ENCODE results near the gene TRIM46. TPM values are rescaled to one million over a fixed set of nuclear protein-coding genes. Genes with fewer than 3 reads are reported as not detected.

Gene TRIM46
- total and polyA plus RNA-seq, 4 donors, result 6.7 to 37.6 (median 18.2) TPM

DNA sequence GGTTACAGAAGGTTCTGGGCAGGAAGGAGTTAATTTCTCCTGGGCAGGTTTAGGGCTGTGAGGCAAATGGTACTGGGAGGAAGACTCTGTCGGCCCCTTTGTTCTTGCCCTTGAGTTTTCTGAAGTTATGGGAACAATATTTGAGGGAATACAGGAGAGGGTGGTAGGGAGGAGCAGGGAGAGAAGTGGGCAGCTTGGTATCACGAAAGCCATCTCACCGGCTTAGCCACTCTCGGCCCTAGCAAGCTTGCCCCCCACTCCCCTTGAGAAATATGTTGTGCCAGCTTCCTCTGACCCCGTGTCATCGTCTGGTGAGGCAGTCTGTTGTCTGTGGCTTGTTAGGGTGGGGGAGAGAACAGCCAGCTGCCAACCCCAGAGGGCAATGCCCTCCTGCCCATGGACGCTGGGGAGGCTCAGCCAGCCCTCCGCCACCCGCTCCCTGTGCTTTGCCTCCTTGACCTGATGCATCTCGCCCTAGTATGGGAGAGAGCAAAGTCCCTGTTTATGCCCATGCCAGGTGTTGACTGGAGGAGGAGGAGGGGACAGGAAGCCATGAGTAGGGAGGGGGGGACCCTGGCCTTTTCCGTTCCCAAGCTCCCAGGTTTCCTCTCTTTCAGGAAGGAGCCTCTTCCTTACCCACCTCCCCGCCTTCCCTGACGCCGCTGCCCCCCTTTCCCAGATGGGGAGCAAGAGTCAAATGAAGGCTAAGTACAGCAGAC is 44.7 kb upstream of the TRIM46 start:
- Histone ChIP-seq H3K4me1 (ENCODE audit: control insufficient read depth, insufficient read depth, low read length) (peaks cover 59% of the 10 kb centered on the region), H3K27me3 (ENCODE audit: control insufficient read depth, insufficient read depth, low read length) (peaks cover 58% of the 10 kb centered on the region), H3K9me3 (ENCODE audit: control insufficient read depth, insufficient read depth, low read length) (no peaks in the 10 kb centered on the region), H3K27ac (ENCODE audit: low read depth, low read length) (peak overlapping the region; percentile 47), H3K36me3 (ENCODE audit: control insufficient read depth, insufficient read depth, low read length) (peaks cover 6% of the 10 kb centered on the region), H3K4me3 (ENCODE audit: low read depth, low read length) (peak overlapping the region; percentile 58)
- 3% methylated on average over 4 of the region's 14 CpGs for WGBS (ENCODE audit: insufficient coverage)
- no peak for DNase-seq (ENCODE audit: low read depth in 4 of 6, low spot score in 6 of 6)

GRCh38 chr1:155130272-155131006 is 43.2 kb upstream of the TRIM46 start:
- Histone ChIP-seq H3K9me3 (ENCODE audit: control insufficient read depth, insufficient read depth, low read length) (no peaks in the 10 kb centered on the region), H3K4me3 (ENCODE audit: low read depth, low read length) (peak overlapping the region; percentile 58), H3K27ac (ENCODE audit: low read depth, low read length) (peak overlapping the region; percentile 47), H3K4me1 (ENCODE audit: control insufficient read depth, insufficient read depth, low read length) (peaks cover 62% of the 10 kb centered on the region), H3K36me3 (ENCODE audit: control insufficient read depth, insufficient read depth, low read length) (peaks cover 7% of the 10 kb centered on the region), H3K27me3 (ENCODE audit: control insufficient read depth, insufficient read depth, low read length) (peaks cover 46% of the 10 kb centered on the region)
- WGBS (ENCODE audit: insufficient coverage), result 20% methylated on average over 3 of the region's 6 CpGs
- no peak for DNase-seq (ENCODE audit: low read depth in 4 of 6, low spot score in 6 of 6)

DNA sequence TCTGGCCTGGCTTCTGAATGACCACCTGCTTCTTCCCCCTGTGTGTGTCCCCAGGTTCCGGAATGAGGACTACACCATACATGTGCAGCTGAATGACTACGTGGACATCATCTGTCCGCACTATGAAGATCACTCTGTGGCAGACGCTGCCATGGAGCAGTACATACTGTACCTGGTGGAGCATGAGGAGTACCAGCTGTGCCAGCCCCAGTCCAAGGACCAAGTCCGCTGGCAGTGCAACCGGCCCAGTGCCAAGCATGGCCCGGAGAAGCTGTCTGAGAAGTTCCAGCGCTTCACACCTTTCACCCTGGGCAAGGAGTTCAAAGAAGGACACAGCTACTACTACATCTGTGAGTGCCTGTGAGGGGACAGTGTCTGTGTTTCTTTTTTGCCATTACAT is 42.4 kb upstream of the TRIM46 start:
- Histone ChIP-seq H3K27ac (ENCODE audit: low read depth, low read length) (no peak overlapping the region), H3K36me3 (ENCODE audit: control insufficient read depth, insufficient read depth, low read length) (peaks cover 7% of the 10 kb centered on the region), H3K4me1 (ENCODE audit: control insufficient read depth, insufficient read depth, low read length) (peaks cover 53% of the 10 kb centered on the region), H3K9me3 (ENCODE audit: control insufficient read depth, insufficient read depth, low read length) (no peaks in the 10 kb centered on the region), H3K27me3 (ENCODE audit: control insufficient read depth, insufficient read depth, low read length) (peaks cover 38% of the 10 kb centered on the region), H3K4me3 (ENCODE audit: low read depth, low read length) (no peak overlapping the region)
- 91% methylated on average over 7 of the region's 8 CpGs for WGBS (ENCODE audit: insufficient coverage)
- DNase-seq (ENCODE audit: low read depth in 4 of 6, low spot score in 6 of 6), result no peak

DNA sequence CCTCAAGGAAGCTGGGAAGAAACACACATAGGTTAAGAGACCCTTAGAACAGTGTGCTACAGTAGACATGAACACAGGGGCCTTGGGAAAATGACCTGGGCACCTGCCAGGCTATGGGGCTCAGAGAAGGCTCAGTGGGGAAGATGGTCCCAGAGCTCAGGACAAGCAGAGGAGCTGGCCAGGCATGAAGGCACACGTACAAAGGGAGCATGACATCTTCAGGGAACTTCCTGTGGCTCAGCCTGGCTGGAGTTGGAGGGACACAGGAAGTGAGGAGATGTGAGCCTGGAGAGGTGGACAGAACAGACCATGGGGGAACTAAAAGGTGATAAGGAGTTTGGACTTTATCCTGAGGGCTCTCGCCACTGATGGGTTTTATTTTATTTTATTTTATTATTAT is 41.8 kb upstream of the TRIM46 start:
- no peak for DNase-seq (ENCODE audit: low read depth in 4 of 6, low spot score in 6 of 6)
- 70% methylated on average over 1 of the region's 2 CpGs for WGBS (ENCODE audit: insufficient coverage)
- H3K4me3 ChIP-seq (ENCODE audit: low read depth, low read length), result no peak overlapping the region
- H3K27ac ChIP-seq (ENCODE audit: low read depth, low read length), result no peak overlapping the region
- peaks cover 7% of the 10 kb centered on the region for H3K36me3 ChIP-seq (ENCODE audit: control insufficient read depth, insufficient read depth, low read length)
- H3K4me1 ChIP-seq (ENCODE audit: control insufficient read depth, insufficient read depth, low read length), result peaks cover 51% of the 10 kb centered on the region
- no peaks in the 10 kb centered on the region for H3K9me3 ChIP-seq (ENCODE audit: control insufficient read depth, insufficient read depth, low read length)
- H3K27me3 ChIP-seq (ENCODE audit: control insufficient read depth, insufficient read depth, low read length), result peaks cover 32% of the 10 kb centered on the region

GRCh38 chr1:155133799-155134281 is 39.8 kb upstream of the TRIM46 start:
- Histone ChIP-seq H3K4me1 (ENCODE audit: control insufficient read depth, insufficient read depth, low read length) (peaks cover 42% of the 10 kb centered on the region), H3K27ac (ENCODE audit: low read depth, low read length) (no peak overlapping the region), H3K4me3 (ENCODE audit: low read depth, low read length) (no peak overlapping the region), H3K27me3 (ENCODE audit: control insufficient read depth, insufficient read depth, low read length) (peaks cover 14% of the 10 kb centered on the region), H3K9me3 (ENCODE audit: control insufficient read depth, insufficient read depth, low read length) (no peaks in the 10 kb centered on the region), H3K36me3 (ENCODE audit: control insufficient read depth, insufficient read depth, low read length) (peaks cover 19% of the 10 kb centered on the region)
- WGBS (ENCODE audit: insufficient coverage), result 88% methylated on average over 6 of the region's 7 CpGs
- no peak for DNase-seq (ENCODE audit: low read depth in 4 of 6, low spot score in 6 of 6)

DNA sequence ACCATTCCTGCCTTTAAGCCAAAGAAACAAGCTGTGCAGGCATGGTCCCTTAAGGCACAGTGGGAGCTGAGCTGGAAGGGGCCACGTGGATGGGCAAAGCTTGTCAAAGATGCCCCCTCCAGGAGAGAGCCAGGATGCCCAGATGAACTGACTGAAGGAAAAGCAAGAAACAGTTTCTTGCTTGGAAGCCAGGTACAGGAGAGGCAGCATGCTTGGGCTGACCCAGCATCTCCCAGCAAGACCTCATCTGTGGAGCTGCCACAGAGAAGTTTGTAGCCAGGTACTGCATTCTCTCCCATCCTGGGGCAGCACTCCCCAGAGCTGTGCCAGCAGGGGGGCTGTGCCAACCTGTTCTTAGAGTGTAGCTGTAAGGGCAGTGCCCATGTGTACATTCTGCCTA is 39.3 kb upstream of the TRIM46 start:
- Histone ChIP-seq H3K9me3 (ENCODE audit: control insufficient read depth, insufficient read depth, low read length) (no peaks in the 10 kb centered on the region), H3K36me3 (ENCODE audit: control insufficient read depth, insufficient read depth, low read length) (peaks cover 21% of the 10 kb centered on the region), H3K4me3 (ENCODE audit: low read depth, low read length) (no peak overlapping the region), H3K4me1 (ENCODE audit: control insufficient read depth, insufficient read depth, low read length) (peaks cover 42% of the 10 kb centered on the region), H3K27ac (ENCODE audit: low read depth, low read length) (peak overlapping the region; percentile 100), H3K27me3 (ENCODE audit: control insufficient read depth, insufficient read depth, low read length) (peaks cover 9% of the 10 kb centered on the region)
- no peak for DNase-seq (ENCODE audit: low read depth in 4 of 6, low spot score in 6 of 6)
- 64% methylated on average over 1 of the region's 1 CpG for WGBS (ENCODE audit: insufficient coverage)

GRCh38 chr1:155134880-155135414 is 38.7 kb upstream of the TRIM46 start:
- Histone ChIP-seq H3K9me3 (ENCODE audit: control insufficient read depth, insufficient read depth, low read length) (no peaks in the 10 kb centered on the region), H3K27ac (ENCODE audit: low read depth, low read length) (peak overlapping the region; percentile 100), H3K27me3 (ENCODE audit: control insufficient read depth, insufficient read depth, low read length) (peaks cover 3% of the 10 kb centered on the region), H3K36me3 (ENCODE audit: control insufficient read depth, insufficient read depth, low read length) (peaks cover 23% of the 10 kb centered on the region), H3K4me3 (ENCODE audit: low read depth, low read length) (peak overlapping the region; percentile 95), H3K4me1 (ENCODE audit: control insufficient read depth, insufficient read depth, low read length) (peaks cover 42% of the 10 kb centered on the region)
- 10% methylated on average over 12 of the region's 18 CpGs for WGBS (ENCODE audit: insufficient coverage)
- peak in 1 of 6 donors; percentile 79 for DNase-seq (ENCODE audit: low read depth in 4 of 6, low spot score in 6 of 6)

GRCh38 chr1:155135415-155136028 is 38.1 kb upstream of the TRIM46 start, which contains the start of gene SLC50A1:
Gene SLC50A1 (plus strand): TSS chr1:155135852. CDS start chr1:155135912, 60 bp downstream.
- Histone ChIP-seq H3K27ac (ENCODE audit: low read depth, low read length) (peak within 1 kb of the TSS; percentile 100), H3K9me3 (ENCODE audit: control insufficient read depth, insufficient read depth, low read length) (no peaks in the 10 kb centered on the region), H3K27me3 (ENCODE audit: control insufficient read depth, insufficient read depth, low read length) (no peaks in the 10 kb centered on the region), H3K4me1 (ENCODE audit: control insufficient read depth, insufficient read depth, low read length) (peaks cover 42% of the 10 kb centered on the region), H3K4me3 (ENCODE audit: low read depth, low read length) (peak within 1 kb of the TSS; percentile 95), H3K36me3 (ENCODE audit: control insufficient read depth, insufficient read depth, low read length) (peaks cover 27% of the 10 kb centered on the region)
- DNase-seq (ENCODE audit: low read depth in 4 of 6, low spot score in 6 of 6), result peak; percentile 82 to 98 (median 87)
- WGBS (ENCODE audit: insufficient coverage), result under 1% methylated on average over 52 of the region's 52 CpGs

GRCh38 chr1:155136748-155137147 is 36.9 kb upstream of the TRIM46 start:
- Histone ChIP-seq H3K4me3 (ENCODE audit: low read depth, low read length) (peak overlapping the region; percentile 95), H3K4me1 (ENCODE audit: control insufficient read depth, insufficient read depth, low read length) (peaks cover 47% of the 10 kb centered on the region), H3K27me3 (ENCODE audit: control insufficient read depth, insufficient read depth, low read length) (no peaks in the 10 kb centered on the region), H3K27ac (ENCODE audit: low read depth, low read length) (peak overlapping the region; percentile 42), H3K36me3 (ENCODE audit: control insufficient read depth, insufficient read depth, low read length) (peaks cover 24% of the 10 kb centered on the region), H3K9me3 (ENCODE audit: control insufficient read depth, insufficient read depth, low read length) (no peaks in the 10 kb centered on the region)
- 34% methylated on average over 6 of the region's 6 CpGs for WGBS (ENCODE audit: insufficient coverage)
- peak in 2 of 6 donors; percentile 32 to 52 for DNase-seq (ENCODE audit: low read depth in 4 of 6, low spot score in 6 of 6)

Measured in spinal cord (tissue), 10 donors.